Stimulated activated naive CD4-positive, alpha-beta T cell treated with Interleukin-2 at 50 U/mL for 16 hours (primary cell): Measurements from ENCODE around the gene USH2A.

Experiments used
- DNase-seq: peaks from one replicate; lab custom pipeline; 2025; lab: John Stamatoyannopoulos, UW

USH2A gene

GRCh38 chr1:215640429-215641148 is 782.7 kb downstream of the USH2A start:
- DNase-seq: no peak

GRCh38 chr1:215637041-215637573 is 786.1 kb downstream of the USH2A start:
- DNase-seq: no peak

- no peak for DNase-seq
Measured at GRCh38 chr1:215636258-215636965, 786.8 kb downstream of the USH2A start.

- no peak for DNase-seq
Measured at GRCh38 chr1:215635827-215636226, 787.4 kb downstream of the USH2A start.

GRCh38 chr1:215631489-215631888 is 791.8 kb downstream of the USH2A start:
- no peak for DNase-seq

GRCh38 chr1:215631040-215631439 is 792.2 kb downstream of the USH2A start:
- no peak for DNase-seq

- DNase-seq: no peak
Measured at GRCh38 chr1:215625949-215626348, 797.3 kb downstream of the USH2A start.

GRCh38 chr1:215623162-215623561 is 800.1 kb downstream of the USH2A start:
- DNase-seq: no peak

- no peak for DNase-seq
Measured at GRCh38 chr1:215617979-215618378, 805.3 kb downstream of the USH2A start.

GRCh38 chr1:215612391-215612790 is 810.9 kb downstream of the USH2A start:
- DNase-seq: no peak

GRCh38 chr1:215608646-215609045 is 814.6 kb downstream of the USH2A start:
- no peak for DNase-seq

- no peak for DNase-seq
Measured at GRCh38 chr1:215607412-215607811, 815.8 kb downstream of the USH2A start.

GRCh38 chr1:215606564-215607168 is 816.6 kb downstream of the USH2A start:
- no peak for DNase-seq

- no peak for DNase-seq
Measured at GRCh38 chr1:215606036-215606435, 817.2 kb downstream of the USH2A start.

- no peak for DNase-seq
Measured at GRCh38 chr1:215605011-215605621, 818.1 kb downstream of the USH2A start.

- no peak for DNase-seq
Measured at GRCh38 chr1:215603319-215603718, 819.9 kb downstream of the USH2A start.

- DNase-seq: no peak
Measured at GRCh38 chr1:215601276-215601675, 822.0 kb downstream of the USH2A start.

- DNase-seq: no peak
Measured at GRCh38 chr1:215600867-215601266, 822.4 kb downstream of the USH2A start.

- DNase-seq: no peak
Measured at GRCh38 chr1:215600258-215600792, 822.9 kb downstream of the USH2A start.

- no peak for DNase-seq
Measured at GRCh38 chr1:215599418-215600074, 823.7 kb downstream of the USH2A start.

GRCh38 chr1:215597961-215598360 is 825.3 kb downstream of the USH2A start:
- DNase-seq: no peak

GRCh38 chr1:215595231-215595630 is 828.0 kb downstream of the USH2A start:
- DNase-seq: no peak
